Measurements from ENCODE around the gene PATJ.
"Not testable (repeated sequence)": the region's sequence is repeated elsewhere in the genome, so short reads cannot be mapped to it uniquely, and the experiment has no call there.

The PATJ gene

GRCh38 chr1:61818992-61819391, 76.7 kb downstream of the PATJ start:
- no peak for DNase-seq (ENCODE audit: low read depth in 2 of 2)

GRCh38 chr1:61819421-61819820, 77.1 kb downstream of the PATJ start:
- no peak for DNase-seq (ENCODE audit: low read depth in 2 of 2)

- no peak for DNase-seq (ENCODE audit: low read depth in 2 of 2)
Measured at GRCh38 chr1:61825393-61825792, 83.1 kb downstream of the PATJ start.

GRCh38 chr1:61828805-61829204, 86.5 kb downstream of the PATJ start:
- no peak for DNase-seq (ENCODE audit: low read depth in 2 of 2)

GRCh38 chr1:61836649-61837048, 94.4 kb downstream of the PATJ start:
- DNase-seq (ENCODE audit: low read depth in 2 of 2): no peak

GRCh38 chr1:61837607-61838006, 95.3 kb downstream of the PATJ start:
- DNase-seq (ENCODE audit: low read depth in 2 of 2): not testable (repeated sequence)

GRCh38 chr1:61839679-61840078, 97.4 kb downstream of the PATJ start:
- DNase-seq (ENCODE audit: low read depth in 2 of 2): peak; percentile 54 to 63

- no peak for DNase-seq (ENCODE audit: low read depth in 2 of 2)
Measured at GRCh38 chr1:61842036-61842435, 99.8 kb downstream of the PATJ start.

- DNase-seq (ENCODE audit: low read depth in 2 of 2): no peak
Measured at GRCh38 chr1:61842863-61843514, 100.7 kb downstream of the PATJ start.

GRCh38 chr1:61844006-61844405, 101.7 kb downstream of the PATJ start:
- DNase-seq (ENCODE audit: low read depth in 2 of 2): no peak

GRCh38 chr1:61844664-61845063, 102.4 kb downstream of the PATJ start:
- not testable (repeated sequence) for DNase-seq (ENCODE audit: low read depth in 2 of 2)

- DNase-seq (ENCODE audit: low read depth in 2 of 2): no peak
Measured at GRCh38 chr1:61851235-61851634, 109.0 kb downstream of the PATJ start.

- peak; percentile 51 for DNase-seq (ENCODE audit: low read depth in 2 of 2)
Measured at GRCh38 chr1:61851849-61852669, 109.8 kb downstream of the PATJ start.

- DNase-seq (ENCODE audit: low read depth in 2 of 2): no peak
Measured at GRCh38 chr1:61852670-61853015, 110.4 kb downstream of the PATJ start.

GRCh38 chr1:61853583-61853982, 111.3 kb downstream of the PATJ start:
- peak in 1 of 2 experiments; percentile 20 for DNase-seq (ENCODE audit: low read depth in 2 of 2)

- no peak for DNase-seq (ENCODE audit: low read depth in 2 of 2)
Measured at GRCh38 chr1:61864489-61864888, 122.2 kb downstream of the PATJ start.

- no peak for DNase-seq (ENCODE audit: low read depth in 2 of 2)
Measured at GRCh38 chr1:61865646-61866220, 123.5 kb downstream of the PATJ start.

- no peak for DNase-seq (ENCODE audit: low read depth in 2 of 2)
Measured at GRCh38 chr1:61869691-61870109, 127.4 kb downstream of the PATJ start.

GRCh38 chr1:61872206-61872605, 129.9 kb downstream of the PATJ start:
- no peak for DNase-seq (ENCODE audit: low read depth in 2 of 2)

- no peak for DNase-seq (ENCODE audit: low read depth in 2 of 2)
Measured at GRCh38 chr1:61873581-61873980, 131.3 kb downstream of the PATJ start.

GRCh38 chr1:61873994-61874393, 131.7 kb downstream of the PATJ start:
- DNase-seq (ENCODE audit: low read depth in 2 of 2): no peak

GRCh38 chr1:61875198-61875597, 132.9 kb downstream of the PATJ start:
- no peak for DNase-seq (ENCODE audit: low read depth in 2 of 2)

- not testable (repeated sequence) for DNase-seq (ENCODE audit: low read depth in 2 of 2)
Measured at GRCh38 chr1:61879887-61880474, 137.7 kb downstream of the PATJ start.
